Measurements from ENCODE around the gene NTM. TPM values are rescaled to one million over a fixed set of nuclear protein-coding genes. Genes with fewer than 3 reads are reported as not detected.

NTM gene
- total and polyA plus RNA-seq, 2 of the 8 experiments (the other 6 are each of a cell fraction or from before 2014, with no cell fraction given) = 13.4 to 20.0 TPM

- TF ChIP-seq MAX (IDR thresholded peaks at IDR 0.05) (no peak), FOSL1 (IDR thresholded peaks at IDR 0.05; ENCODE audit: insufficient read depth, low read depth, low read length) (no peak), SAP30 (IDR thresholded peaks at IDR 0.05; ENCODE audit: insufficient read depth, insufficient replicate concordance, low read length) (no peak), CTBP2 (IDR thresholded peaks at IDR 0.05; ENCODE audit: borderline replicate concordance, insufficient read depth, insufficient read length, low read length) (no peak), ATF2 (IDR thresholded peaks at IDR 0.05; ENCODE audit: low read length) (no peak)
- TF ChIP-seq, protein P1, sequence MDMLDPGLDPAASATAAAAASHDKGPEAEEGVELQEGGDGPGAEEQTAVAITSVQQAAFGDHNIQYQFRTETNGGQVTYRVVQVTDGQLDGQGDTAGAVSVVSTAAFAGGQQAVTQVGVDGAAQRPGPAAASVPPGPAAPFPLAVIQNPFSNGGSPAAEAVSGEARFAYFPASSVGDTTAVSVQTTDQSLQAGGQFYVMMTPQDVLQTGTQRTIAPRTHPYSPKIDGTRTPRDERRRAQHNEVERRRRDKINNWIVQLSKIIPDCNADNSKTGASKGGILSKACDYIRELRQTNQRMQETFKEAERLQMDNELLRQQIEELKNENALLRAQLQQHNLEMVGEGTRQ (IDR thresholded peaks at IDR 0.05; ENCODE audit: low read length) = no peak
These were observed 375.8 kb downstream of the NTM start (continued) for GRCh38 chr11:131746201-131746600.
